GM12878 (cell line): Measurements from ENCODE around the gene TSPO2.

Experiments used
- CHD1 ChIP-seq: IDR thresholded peaks from 2 replicates; pipeline ENCODE4 v1.6.1; 2012; ENCODE audit warnings: low read depth, low read length, improper control_type of control experiment
- GABPA ChIP-seq: IDR thresholded peaks from 2 replicates; pipeline ENCODE4 v1.6.1; 2014; ENCODE audit warnings: antibody characterized with exemption, low read depth, mild to moderate bottlenecking, inconsistent platforms
- JUND ChIP-seq: IDR thresholded peaks from 2 replicates; pipeline ENCODE4 v1.6.1; 2012; ENCODE audit warnings: low read depth, mild to moderate bottlenecking, low read length, improper control_type of control experiment, moderate library complexity
- PAX8 ChIP-seq: fragments of 450-650 bp; IDR thresholded peaks from 2 replicates; pipeline ENCODE4 v1.6.1; 2017; ENCODE audit warnings: mild to moderate bottlenecking, moderate library complexity
- POLR2AphosphoS5 ChIP-seq: IDR thresholded peaks from 2 replicates; pipeline ENCODE4 v1.6.1; 2011; ENCODE audit warnings: mild to moderate bottlenecking, low read length, inconsistent platforms
- POU2F2 ChIP-seq: IDR thresholded peaks from 3 replicates; pipeline ENCODE4 v1.6.1; 2011; ENCODE audit warnings: low read depth, mild to moderate bottlenecking, low read length, borderline replicate concordance
- ZZZ3 ChIP-seq: IDR thresholded peaks from 2 replicates; pipeline ENCODE4 v1.6.1; 2011; ENCODE audit warnings: low read depth; ENCODE audit not compliant: control insufficient read depth, insufficient read length
- TF ChIP-seq, protein P1 (sequence below): IDR thresholded peaks from 2 replicates; pipeline ENCODE4 v1.6.1; 2012; ENCODE audit warnings: mild to moderate bottlenecking, low read depth, low read length
- TF ChIP-seq, protein P2 (sequence below), 3 experiments: IDR thresholded peaks in 2 of 3; conservative IDR thresholded peaks in 1 of 3; 2 replicates each; pipeline ENCODE4 v1.5.1; 2011; ENCODE audit warnings: low read depth in 3 of 3, low read length in 3 of 3, mild to moderate bottlenecking in 3 of 3, control low read depth in 2 of 3, moderate library complexity in 2 of 3, inconsistent platforms in 1 of 3, mixed read lengths in 1 of 3; ENCODE audit not compliant: control insufficient read depth in 2 of 3, insufficient read depth in 1 of 3; ENCODE audit errors: extremely low read depth in 1 of 3
- TF ChIP-seq, protein P3 (sequence below): IDR thresholded peaks from 2 replicates; pipeline ENCODE4 v1.6.1; 2012; ENCODE audit warnings: low read length, inconsistent platforms
- TF ChIP-seq, protein P4 (sequence below): IDR thresholded peaks from 2 replicates; pipeline ENCODE4 v1.6.1; 2011; ENCODE audit warnings: low read depth, low read length, improper control_type of control experiment, borderline replicate concordance

DNA sequence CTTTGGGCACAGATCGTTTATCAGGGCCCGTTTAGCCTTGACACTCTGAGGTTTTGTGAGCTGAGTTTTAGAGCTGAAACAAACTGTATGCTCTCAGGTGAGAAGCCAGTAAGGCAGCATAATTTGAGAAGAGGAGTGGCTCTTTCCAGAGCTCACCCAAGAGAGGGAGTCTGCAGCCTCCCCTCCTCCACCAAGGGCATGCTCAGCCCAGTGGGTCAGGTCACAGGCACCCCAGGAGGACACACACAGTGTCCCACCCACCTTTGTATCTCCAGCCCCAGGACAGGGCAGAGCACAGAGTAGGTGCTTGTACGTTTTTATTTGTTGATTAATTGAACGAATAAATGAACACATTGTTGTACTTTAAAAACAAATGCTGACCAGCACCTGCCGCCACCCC, 3.4 kb downstream of the TSPO2 start:
- TF ChIP-seq ZZZ3 (no peak), POU2F2 (no peak), JUND (no peak), CHD1 (no peak), POLR2AphosphoS5 (no peak), PAX8 (no peak), GABPA (no peak)
- TF ChIP-seq, protein P1, sequence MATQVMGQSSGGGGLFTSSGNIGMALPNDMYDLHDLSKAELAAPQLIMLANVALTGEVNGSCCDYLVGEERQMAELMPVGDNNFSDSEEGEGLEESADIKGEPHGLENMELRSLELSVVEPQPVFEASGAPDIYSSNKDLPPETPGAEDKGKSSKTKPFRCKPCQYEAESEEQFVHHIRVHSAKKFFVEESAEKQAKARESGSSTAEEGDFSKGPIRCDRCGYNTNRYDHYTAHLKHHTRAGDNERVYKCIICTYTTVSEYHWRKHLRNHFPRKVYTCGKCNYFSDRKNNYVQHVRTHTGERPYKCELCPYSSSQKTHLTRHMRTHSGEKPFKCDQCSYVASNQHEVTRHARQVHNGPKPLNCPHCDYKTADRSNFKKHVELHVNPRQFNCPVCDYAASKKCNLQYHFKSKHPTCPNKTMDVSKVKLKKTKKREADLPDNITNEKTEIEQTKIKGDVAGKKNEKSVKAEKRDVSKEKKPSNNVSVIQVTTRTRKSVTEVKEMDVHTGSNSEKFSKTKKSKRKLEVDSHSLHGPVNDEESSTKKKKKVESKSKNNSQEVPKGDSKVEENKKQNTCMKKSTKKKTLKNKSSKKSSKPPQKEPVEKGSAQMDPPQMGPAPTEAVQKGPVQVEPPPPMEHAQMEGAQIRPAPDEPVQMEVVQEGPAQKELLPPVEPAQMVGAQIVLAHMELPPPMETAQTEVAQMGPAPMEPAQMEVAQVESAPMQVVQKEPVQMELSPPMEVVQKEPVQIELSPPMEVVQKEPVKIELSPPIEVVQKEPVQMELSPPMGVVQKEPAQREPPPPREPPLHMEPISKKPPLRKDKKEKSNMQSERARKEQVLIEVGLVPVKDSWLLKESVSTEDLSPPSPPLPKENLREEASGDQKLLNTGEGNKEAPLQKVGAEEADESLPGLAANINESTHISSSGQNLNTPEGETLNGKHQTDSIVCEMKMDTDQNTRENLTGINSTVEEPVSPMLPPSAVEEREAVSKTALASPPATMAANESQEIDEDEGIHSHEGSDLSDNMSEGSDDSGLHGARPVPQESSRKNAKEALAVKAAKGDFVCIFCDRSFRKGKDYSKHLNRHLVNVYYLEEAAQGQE, result no peak
- TF ChIP-seq, protein P2, sequence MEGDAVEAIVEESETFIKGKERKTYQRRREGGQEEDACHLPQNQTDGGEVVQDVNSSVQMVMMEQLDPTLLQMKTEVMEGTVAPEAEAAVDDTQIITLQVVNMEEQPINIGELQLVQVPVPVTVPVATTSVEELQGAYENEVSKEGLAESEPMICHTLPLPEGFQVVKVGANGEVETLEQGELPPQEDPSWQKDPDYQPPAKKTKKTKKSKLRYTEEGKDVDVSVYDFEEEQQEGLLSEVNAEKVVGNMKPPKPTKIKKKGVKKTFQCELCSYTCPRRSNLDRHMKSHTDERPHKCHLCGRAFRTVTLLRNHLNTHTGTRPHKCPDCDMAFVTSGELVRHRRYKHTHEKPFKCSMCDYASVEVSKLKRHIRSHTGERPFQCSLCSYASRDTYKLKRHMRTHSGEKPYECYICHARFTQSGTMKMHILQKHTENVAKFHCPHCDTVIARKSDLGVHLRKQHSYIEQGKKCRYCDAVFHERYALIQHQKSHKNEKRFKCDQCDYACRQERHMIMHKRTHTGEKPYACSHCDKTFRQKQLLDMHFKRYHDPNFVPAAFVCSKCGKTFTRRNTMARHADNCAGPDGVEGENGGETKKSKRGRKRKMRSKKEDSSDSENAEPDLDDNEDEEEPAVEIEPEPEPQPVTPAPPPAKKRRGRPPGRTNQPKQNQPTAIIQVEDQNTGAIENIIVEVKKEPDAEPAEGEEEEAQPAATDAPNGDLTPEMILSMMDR (IDR thresholded peaks at IDR 0.05 in 2 of 3, conservative IDR thresholded peaks at IDR 0.05 in 1 of 3; ENCODE audit: control insufficient read depth in 2 of 3, extremely low read depth in 1 of 3, insufficient read depth in 1 of 3, low read depth in 3 of 3, low read length in 3 of 3), result no peak
- TF ChIP-seq, protein P3, sequence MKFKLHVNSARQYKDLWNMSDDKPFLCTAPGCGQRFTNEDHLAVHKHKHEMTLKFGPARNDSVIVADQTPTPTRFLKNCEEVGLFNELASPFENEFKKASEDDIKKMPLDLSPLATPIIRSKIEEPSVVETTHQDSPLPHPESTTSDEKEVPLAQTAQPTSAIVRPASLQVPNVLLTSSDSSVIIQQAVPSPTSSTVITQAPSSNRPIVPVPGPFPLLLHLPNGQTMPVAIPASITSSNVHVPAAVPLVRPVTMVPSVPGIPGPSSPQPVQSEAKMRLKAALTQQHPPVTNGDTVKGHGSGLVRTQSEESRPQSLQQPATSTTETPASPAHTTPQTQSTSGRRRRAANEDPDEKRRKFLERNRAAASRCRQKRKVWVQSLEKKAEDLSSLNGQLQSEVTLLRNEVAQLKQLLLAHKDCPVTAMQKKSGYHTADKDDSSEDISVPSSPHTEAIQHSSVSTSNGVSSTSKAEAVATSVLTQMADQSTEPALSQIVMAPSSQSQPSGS, result no peak
- TF ChIP-seq, protein P4, sequence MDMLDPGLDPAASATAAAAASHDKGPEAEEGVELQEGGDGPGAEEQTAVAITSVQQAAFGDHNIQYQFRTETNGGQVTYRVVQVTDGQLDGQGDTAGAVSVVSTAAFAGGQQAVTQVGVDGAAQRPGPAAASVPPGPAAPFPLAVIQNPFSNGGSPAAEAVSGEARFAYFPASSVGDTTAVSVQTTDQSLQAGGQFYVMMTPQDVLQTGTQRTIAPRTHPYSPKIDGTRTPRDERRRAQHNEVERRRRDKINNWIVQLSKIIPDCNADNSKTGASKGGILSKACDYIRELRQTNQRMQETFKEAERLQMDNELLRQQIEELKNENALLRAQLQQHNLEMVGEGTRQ, result no peak
